Jurkat, Clone E6-1 (cell line): ENCODE measurements around the gene ZNRF1.

Experiments
- DNase-seq: peaks from one replicate; pipeline ENCODE4 v3.0.0-alpha.2; 2011; ENCODE audit warnings: low read depth, low spot score
- H3K4me3 ChIP-seq: 2 replicates; pipeline ENCODE4 v1.5.1; 2011; ENCODE audit warnings: mild to moderate bottlenecking, low read length, control low read depth, moderate library complexity

ZNRF1 gene

GRCh38 chr16:75070012-75070841 is 71.4 kb downstream of the ZNRF1 start:
- DNase-seq = no peak
- no peak overlapping the region for H3K4me3 ChIP-seq

GRCh38 chr16:75071621-75072020 is 72.8 kb downstream of the ZNRF1 start:
- DNase-seq = no peak
- H3K4me3 ChIP-seq = no peak overlapping the region

- DNase-seq = no peak
- H3K4me3 ChIP-seq = no peak overlapping the region
Measured at GRCh38 chr16:75072239-75072947, 73.6 kb downstream of the ZNRF1 start.

- DNase-seq = no peak
- peak overlapping the region; percentile 13 for H3K4me3 ChIP-seq
Measured at GRCh38 chr16:75073545-75074303, 74.9 kb downstream of the ZNRF1 start.

GRCh38 chr16:75074304-75074793 is 75.5 kb downstream of the ZNRF1 start:
- no peak for DNase-seq
- H3K4me3 ChIP-seq = peak overlapping the region; percentile 13

- peak overlapping the region; percentile 41 for H3K4me3 ChIP-seq
- DNase-seq = peak; percentile 100
Measured at GRCh38 chr16:75074920-75075687, 76.3 kb downstream of the ZNRF1 start.

- peak overlapping the region; percentile 41 for H3K4me3 ChIP-seq
- no peak for DNase-seq
Measured at GRCh38 chr16:75075688-75076268, 77.0 kb downstream of the ZNRF1 start.

GRCh38 chr16:75078886-75079285 is 80.1 kb downstream of the ZNRF1 start:
- no peak overlapping the region for H3K4me3 ChIP-seq
- DNase-seq = no peak

- DNase-seq = no peak
- H3K4me3 ChIP-seq = no peak overlapping the region
Measured at GRCh38 chr16:75079346-75079926, 80.6 kb downstream of the ZNRF1 start.

- H3K4me3 ChIP-seq = no peak overlapping the region
Measured at GRCh38 chr16:75080205-75081029, 81.6 kb downstream of the ZNRF1 start.

GRCh38 chr16:75081179-75081859 is 82.5 kb downstream of the ZNRF1 start:
- DNase-seq = no peak
- no peak overlapping the region for H3K4me3 ChIP-seq

More at GRCh38 chr16:75080205-75081029, 81.6 kb downstream of the ZNRF1 start:
- no peak for DNase-seq

- H3K4me3 ChIP-seq = no peak overlapping the region
- no peak for DNase-seq
Measured at GRCh38 chr16:75083813-75084212, 85.0 kb downstream of the ZNRF1 start.

- H3K4me3 ChIP-seq = no peak overlapping the region
- no peak for DNase-seq
Measured at GRCh38 chr16:75085556-75085955, 86.7 kb downstream of the ZNRF1 start.

GRCh38 chr16:75086281-75086680 is 87.5 kb downstream of the ZNRF1 start:
- no peak overlapping the region for H3K4me3 ChIP-seq
- DNase-seq = no peak

GRCh38 chr16:75086688-75087374 is 88.0 kb downstream of the ZNRF1 start:
- no peak for DNase-seq
- H3K4me3 ChIP-seq = no peak overlapping the region

- DNase-seq = peak; percentile 69
Measured at GRCh38 chr16:75087375-75087979, 88.7 kb downstream of the ZNRF1 start.

More at GRCh38 chr16:75087375-75087979, 88.7 kb downstream of the ZNRF1 start:
- no peak overlapping the region for H3K4me3 ChIP-seq
